GM18505 (cell line): ENCODE measurements around the gene TGOLN2.

ENCODE experiments used
- ATAC-seq: cut with Tn5 transposase; IDR thresholded peaks from one replicate; pipeline ENCODE4 v1.9.1; 2021; ENCODE audit not compliant: unreplicated experiment
- POLR2A ChIP-seq: IDR thresholded peaks from 4 replicates; pipeline ENCODE4 v1.6.1; 2011; ENCODE audit warnings: borderline replicate concordance; ENCODE audit not compliant: insufficient read depth, insufficient read length; ENCODE audit errors: extremely low read depth

TGOLN2 gene

DNA sequence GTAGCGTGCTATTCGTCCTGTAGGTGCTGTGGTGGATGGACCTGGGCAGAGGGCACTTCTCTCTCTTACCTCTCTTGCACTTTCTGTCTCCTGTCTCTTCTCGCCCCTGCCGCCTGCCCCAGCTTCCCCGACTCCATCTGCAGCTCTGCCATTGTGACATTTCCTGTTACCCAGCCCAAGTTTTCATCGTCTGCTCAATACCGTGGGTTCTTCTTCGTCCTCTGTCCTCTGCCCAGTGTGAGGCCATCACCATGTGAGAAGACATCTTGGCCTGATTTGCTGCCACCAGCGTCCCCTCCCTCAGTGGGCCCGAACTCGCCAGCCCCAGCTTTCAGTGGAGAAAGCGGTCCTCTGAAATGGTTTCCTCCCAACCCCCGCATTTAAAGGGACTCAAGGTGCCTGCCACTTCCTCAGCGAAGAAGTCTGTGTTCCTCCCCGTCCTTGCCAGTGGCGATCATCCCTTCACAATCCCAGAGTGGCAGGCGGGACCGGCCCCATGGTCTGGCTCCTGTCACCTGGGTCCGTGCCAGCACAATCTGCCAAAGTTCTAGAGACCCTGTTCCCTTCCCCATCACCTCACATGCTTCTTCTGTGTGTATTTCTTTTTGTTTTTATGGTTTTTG is 18.0 kb downstream of the TGOLN2 start:
- no peak for ATAC-seq
- no peak for TF ChIP-seq POLR2A

DNA sequence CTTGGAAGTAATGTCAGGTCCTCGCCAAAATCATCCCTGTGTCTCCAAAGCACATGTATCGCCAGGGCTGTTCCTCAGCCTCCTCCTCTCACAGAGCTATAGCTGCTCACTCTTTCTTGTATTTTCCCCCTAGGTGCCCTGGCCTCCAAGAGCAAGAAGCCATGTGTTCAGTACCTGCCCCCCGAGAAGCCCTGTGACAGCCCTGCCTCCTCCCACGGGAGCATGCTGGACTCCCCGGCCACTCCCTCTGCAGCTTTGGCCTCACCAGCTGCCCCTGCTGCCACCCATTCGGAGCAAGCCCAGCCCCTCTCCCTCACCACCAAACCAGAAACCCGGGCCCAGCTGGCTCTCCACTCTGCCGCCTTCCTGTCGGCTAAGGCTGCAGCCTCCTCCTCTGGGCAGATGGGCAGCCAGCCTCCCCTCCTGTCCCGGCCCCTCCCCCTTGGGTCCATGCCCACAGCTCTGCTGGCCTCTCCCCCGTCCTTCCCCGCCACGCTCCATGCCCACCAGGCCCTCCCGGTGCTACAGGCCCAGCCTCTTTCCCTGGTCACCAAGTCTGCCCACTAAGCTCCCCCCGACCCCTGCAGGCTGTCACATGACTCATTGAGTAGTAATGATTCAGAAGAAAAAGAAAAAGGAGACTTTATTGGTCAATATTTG is 18.8 kb downstream of the TGOLN2 start:
- no peak for TF ChIP-seq POLR2A
- no peak for ATAC-seq

DNA sequence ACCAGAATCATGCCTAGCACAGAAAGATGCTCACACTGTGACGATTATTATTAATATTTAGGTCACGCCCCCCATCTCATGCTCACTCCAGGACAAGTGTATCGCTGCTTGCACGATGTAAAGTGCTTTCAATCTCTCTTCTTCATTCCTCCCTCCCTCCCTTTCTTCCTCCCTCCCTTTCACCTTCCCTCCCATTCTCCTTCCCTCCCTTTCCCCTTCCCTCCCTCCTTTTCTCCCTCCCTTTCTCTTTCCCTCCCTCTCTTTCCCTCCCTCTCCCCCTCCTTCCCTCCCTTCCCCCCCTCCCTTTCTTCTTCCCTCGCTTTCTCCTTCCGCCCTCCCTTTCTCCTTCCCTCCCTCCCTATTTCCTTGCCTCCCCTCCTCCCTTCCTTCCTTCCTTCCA is 19.6 kb downstream of the TGOLN2 start:
- TF ChIP-seq POLR2A, result no peak
- ATAC-seq, result no peak

DNA sequence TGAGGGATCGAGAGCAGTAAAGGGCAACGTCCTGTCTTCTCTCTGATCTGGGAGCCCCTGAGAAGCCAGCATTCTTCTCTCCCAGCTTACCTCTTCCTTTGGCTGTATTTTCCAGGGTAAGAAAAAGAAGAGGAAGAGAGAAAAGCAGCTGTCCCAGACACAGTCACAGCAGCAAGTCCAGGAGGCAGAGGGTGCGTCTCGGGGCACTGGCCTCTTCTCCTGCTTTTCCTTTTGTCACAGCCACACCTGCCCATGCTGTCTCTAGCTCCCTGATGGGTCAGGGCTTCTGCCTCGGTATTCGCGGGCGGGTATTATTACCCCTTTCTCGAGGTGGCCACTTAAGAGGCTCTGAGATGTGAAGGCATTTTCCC is 20.3 kb downstream of the TGOLN2 start:
- ATAC-seq, result no peak
- TF ChIP-seq POLR2A, result no peak

DNA sequence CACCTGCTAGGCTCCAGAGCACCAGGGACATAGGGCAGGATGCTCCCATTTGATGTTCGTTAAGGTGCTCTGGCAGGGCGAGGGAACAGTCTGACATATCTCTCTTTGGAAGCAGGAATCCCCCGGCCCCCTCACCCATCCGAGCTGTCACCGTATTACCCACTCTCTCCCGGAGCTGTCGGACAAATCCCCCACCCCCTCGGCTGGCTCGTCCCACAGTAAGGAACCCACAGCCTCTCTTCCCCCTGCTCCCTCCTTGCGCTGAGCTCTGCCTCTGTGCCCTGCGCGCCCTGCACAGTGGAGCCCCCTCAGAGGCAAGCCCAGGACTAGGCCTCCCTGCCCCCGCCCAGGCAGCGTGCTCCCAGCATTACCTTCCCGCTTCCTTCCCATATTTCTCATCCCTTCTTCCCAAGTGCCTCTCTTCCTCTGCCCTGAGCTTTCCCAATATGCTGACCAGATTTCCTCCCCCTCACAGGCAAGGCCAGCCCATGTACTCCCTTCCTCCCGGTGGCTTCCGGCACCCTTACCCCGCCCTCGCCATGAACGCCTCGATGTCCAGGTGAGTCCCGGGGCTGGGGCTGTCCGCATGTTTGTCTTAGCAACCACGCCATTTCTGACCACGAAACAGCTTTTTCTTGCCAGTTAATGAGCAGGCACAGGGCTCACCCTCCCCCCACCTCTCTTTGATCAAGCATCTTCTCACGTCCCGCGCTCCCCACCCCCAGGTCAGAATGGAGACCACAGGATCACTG is 23.8 kb downstream of the TGOLN2 start:
- TF ChIP-seq POLR2A, result no peak
- no peak for ATAC-seq

DNA sequence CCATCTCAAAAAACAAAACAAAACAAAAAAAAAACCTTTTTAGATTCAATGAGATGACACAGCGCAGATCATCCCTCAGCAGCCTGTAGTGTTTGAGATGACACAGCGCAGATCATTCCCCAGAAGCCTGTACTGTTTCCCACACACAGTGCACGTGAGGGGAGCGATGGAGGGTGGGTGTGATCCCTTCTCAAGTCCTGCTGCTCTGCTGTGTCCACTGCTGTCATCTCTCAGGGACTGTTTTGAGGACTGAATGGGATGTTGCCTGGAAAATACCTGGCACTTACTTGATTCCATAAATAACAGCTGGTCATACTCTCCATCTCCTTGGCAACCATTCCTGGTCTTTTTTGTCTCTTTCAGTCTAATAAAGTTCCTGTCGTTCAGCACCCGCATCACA is 25.7 kb downstream of the TGOLN2 start:
- TF ChIP-seq POLR2A, result no peak
- no peak for ATAC-seq

DNA sequence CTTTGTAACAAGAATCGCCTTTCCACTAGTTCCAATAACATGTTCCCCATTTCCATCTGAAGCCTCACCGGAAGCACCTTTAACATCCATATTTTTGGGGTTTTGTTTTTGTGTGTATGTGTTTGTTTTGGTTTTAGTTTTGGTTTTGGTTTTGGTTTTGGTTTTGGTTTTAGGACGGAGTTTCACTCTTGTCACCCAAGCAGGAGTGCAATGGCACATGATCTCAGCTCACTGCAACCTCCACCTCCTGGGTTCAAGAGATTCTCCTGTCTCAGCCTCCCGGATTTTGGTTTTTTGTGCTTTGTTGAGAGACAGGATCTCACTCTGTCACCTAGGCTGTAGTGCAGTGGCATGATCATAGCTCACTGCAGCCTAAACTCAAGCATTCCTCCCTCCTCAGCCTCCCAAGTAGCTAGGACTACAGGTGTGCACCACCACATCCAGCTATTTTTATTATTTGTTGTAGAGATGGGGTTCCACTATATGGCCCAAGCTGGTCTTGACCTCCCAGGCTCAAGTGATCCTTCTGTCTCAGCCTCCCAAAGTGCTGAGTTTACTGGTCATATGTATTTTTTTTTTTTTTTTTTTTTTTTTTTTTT is 36.3 kb downstream of the TGOLN2 start:
- no peak for ATAC-seq
- TF ChIP-seq POLR2A, result no peak

DNA sequence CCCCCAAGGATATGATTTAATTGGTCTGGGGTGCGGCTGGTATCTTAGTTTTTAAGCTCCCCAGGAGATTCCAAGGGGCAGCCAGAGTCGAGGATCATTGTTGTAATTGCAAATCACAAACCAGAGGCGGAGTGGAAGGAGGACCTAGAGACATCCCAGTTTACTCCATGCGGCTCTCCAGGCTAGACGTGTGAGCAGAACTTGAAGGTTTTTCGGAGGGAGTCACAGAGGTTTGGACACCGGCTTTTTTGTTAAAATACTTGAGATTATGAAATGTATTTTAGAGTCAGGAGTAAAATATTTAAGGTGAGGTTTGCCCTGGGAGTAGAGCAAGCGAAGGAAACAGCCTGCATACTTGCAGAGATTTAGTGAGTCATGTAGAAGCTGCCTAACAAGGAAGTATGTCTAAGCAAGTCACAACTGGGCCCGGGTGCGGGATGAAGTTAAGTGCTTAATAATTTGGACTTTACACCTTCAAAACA is 39.5 kb downstream of the TGOLN2 start:
- TF ChIP-seq POLR2A, result no peak
- no peak for ATAC-seq

DNA sequence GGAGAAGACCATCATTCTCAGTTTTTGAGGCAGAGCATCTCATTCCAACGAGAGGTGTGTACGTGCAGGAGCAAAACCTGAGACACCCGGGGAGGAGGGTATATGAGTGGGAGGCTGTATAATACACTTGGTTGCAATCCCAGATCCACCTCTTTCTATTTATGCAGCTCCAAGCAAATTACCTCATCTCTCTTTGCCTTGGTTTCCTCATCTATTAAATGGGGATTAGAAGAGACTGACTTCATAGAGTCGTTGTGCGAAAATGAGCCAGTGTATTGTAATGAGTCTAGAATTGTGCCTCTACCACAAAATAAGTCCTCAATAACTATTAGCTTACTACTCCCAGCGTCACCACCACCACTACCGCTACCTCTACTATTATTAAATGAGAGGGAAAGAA is 40.1 kb downstream of the TGOLN2 start:
- ATAC-seq, result no peak

DNA sequence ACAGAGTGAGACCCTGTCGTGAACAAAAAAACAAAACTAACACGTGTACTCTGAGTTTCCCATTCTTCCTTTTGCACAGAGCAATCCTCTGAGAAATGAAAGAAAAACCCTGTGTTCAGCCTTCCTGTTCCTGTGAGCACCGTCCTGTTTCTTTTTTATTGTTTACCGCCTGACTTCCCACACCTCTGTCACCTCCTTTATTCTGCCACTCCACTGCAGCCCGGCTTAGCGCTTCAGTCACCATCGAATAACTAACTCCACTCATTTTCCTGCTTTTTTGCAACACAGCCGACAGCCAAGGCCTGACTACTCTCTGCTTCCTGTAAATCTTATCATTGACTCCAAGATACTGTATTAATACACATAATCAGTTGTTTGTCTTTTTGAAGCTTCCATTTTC is 40.9 kb downstream of the TGOLN2 start:
- no peak for TF ChIP-seq POLR2A
- no peak for ATAC-seq

More for the DNA sequence above, 40.1 kb downstream of the TGOLN2 start:
- TF ChIP-seq POLR2A, result no peak

DNA sequence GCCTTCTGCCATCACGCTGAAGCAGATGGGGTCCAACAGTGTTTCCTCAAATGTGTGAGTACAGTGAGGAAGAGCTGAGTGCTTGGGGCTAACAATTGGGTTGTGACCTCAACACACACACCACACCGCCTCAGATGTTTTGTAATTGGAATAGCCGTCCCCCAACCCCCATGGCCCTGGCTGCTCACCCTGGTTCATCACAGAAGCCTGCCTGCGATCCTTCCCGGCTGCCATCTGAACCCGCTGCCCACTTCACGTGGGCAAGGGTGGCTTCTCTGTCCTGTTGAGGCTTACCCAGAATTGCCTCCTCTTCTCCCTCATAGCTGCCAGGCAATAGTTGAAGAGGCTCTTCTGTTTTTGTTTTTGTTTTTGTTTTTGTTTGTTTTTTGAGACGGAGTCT is 44.1 kb downstream of the TGOLN2 start:
- ATAC-seq, result no peak
- TF ChIP-seq POLR2A, result no peak

DNA sequence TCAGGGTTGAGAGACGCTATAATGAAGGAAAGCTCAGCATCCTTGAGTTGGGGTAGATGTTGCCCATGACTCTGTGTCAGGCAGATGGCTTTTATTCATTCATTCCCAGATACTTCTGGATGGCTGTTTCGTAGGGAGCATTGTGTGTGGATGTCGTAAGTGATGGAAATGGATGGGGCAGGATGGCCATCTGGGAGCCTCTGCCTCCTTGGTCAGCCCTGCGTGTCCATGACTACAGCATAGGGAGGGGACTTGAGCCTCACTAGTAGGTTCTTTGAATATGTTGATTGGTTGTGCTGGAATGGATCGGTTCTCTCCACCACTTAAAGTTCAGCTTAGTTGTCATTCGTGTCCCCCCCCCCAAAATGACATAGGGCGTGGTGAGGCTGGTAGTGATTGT is 44.9 kb downstream of the TGOLN2 start:
- TF ChIP-seq POLR2A, result no peak
- ATAC-seq, result no peak

DNA sequence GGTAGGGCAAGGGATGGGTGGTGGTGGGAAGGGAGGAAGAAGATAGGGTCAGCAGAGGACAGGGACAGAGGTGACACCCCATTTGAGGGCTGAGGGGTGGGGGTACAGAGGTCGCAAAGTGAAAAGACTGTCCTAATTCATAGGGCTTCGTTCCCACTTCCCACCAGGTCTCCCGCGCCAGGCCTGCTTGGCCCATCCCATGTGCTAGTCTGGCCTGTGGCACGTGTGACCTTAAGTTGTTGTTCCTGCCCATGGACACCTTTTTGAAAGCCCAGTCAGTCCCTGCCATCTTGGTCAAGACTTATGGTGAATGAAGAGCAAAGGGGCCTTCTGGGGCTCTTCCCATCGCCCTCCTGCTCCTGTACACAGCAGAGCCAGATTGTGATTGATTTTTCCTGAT is 46.2 kb downstream of the TGOLN2 start:
- no peak for TF ChIP-seq POLR2A
- ATAC-seq, result no peak

DNA sequence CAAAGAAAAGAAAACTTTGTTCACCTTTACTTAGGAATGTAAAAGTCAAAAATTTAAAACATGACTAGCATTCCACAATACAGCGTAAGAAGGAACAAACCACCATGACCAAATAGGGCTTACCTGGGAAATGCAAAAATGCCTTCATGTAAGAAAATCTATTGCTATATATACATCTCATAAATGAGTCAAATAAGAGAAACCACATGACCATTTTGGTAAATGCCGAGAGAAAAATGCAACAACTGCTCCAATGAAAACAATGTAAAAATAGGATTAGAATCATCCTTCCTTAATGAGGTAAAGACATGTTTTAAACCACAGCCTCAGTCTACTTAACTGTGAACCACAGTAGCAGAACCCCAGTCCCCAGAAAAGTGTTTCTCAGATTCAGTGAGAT is 49.4 kb downstream of the TGOLN2 start:
- no peak for ATAC-seq
- TF ChIP-seq POLR2A, result no peak

DNA sequence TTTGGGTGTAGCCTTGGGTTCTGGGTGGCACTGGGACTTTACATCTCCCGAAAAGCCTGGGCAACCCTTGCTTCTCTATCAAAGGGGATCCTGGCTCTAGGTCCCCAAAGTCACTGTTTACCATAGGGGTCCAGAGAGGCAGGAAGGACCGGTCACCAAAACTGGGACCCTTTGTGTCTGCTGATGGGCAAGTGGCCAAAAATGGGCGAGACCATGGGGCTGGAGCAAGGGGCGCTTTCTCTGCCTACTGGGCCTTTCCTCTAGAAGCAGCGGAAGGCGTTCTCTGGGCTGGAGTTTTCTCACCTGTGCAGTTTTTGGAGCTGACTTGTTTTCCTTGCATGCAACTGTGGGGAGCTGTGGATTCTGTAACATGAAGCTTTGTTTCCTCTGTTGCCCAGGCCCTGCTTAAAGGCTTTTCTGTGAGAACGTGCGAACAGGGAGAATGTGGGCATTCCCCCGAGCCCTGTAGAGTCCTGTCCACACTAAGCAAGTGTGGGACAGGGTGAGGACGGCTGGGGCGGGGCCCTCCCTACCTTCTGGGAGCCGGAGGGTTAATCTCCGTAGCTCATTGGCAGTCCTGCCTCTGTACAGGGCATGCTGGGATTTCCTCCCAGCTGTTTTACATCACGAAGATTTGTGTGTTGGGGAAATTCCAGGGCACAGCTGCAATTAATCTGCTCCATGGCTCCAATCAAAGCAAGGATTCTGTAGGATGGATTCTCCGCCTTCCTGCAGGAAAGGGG is 50.2 kb downstream of the TGOLN2 start:
- no peak for ATAC-seq

More for the DNA sequence above, 50.2 kb downstream of the TGOLN2 start:
- TF ChIP-seq POLR2A, result no peak
